ENCODE data around the gene NAT16.

NAT16 gene

DNA sequence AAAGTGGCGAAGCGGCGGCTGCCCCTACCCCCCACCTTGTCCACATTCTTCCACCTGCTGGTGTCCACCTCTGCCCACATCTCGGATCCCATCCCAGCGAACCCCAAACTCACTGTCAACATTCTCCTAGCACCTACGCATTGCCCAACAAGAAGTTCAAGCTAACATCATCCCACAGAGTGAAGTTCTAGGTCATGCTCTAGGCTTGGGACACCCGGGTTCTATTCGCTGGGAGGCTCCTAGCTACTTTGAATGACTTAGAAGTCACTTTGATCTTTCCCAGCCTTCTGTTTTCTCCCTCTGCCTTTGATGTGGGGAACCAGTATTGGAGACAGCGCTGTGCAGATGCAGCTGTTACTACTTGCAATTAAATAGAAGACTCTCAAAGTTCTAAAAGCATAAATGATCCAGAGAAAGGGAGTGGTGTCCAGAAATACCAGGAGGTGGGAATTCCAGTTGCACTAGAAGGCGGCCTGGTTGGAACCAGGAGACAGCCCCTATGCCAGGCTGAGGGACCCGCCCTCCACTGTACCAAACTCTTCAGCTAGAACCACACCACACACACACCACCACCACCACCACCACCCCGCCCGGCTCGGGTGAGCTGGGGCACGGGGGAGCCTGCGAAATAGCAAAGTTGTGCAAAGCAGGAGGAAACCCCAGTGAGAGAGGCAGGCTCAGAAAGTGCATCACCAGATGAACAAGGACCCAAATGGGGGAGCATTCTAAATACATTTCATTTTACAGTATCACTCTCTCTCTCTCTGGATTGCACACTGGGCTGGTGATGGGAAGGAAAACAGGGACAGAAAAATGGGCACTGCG is 9.3 kb downstream of the NAT16 start:
- Histone ChIP-seq H3K4me1 (ENCODE audit: control insufficient read depth, insufficient read depth, low read length) (peaks cover 35% of the 10 kb centered on the region), H3K36me3 (ENCODE audit: control insufficient read depth in 2 of 2, insufficient read depth in 2 of 2, low read length in 2 of 2) (no peaks in the 10 kb centered on the region), H3K27me3 (ENCODE audit: control insufficient read depth in 1 of 2, insufficient read depth in 2 of 2, low read length in 2 of 2) (peaks cover 87 to 97% of the 10 kb centered on the region in 2 donors), H3K27ac (ENCODE audit: low read length) (no peak overlapping the region), H3K4me3 (ENCODE audit: low read length in 2 of 2) (no peak overlapping the region), H3K9ac (ENCODE audit: low read length in 2 of 2) (no peak overlapping the region), H3K9me3 (ENCODE audit: control insufficient read depth in 2 of 2, low read length in 2 of 2) (no peaks in the 10 kb centered on the region)

DNA sequence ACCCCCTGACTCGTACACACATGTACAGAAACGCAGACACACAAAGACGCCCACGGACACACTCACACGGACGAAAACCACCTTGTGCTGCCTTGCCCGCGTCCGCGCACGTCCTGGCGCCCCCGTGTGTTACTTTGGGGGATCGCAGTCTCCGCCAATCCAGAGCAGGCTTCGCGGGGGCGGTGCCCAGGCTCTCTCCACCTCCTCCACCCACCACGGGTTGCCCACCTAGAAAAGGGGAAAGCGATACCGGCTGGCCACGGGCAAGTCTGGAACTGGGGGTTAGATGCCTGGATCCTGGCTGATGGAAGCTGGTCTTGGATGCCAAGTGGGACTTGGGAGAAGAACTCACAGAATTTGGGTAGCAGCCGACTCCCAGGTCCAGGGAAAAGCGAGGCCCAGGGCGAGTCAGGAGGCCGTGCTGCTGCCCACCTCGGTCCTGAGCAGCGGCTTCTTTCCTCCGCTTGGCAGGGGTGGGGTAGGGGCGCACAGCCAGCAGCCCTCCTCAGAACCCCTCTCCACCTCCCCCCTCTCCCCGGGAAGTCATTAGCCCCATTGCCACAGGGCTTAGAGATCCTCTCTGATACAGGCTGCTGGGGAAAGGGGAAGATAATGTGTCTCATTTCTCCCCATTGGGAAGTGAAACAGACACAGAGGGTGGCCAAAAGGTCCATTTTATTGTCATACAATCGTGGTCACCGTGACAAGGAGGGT is 10.1 kb downstream of the NAT16 start:
- peaks cover 85 to 96% of the 10 kb centered on the region in 2 donors for H3K27me3 ChIP-seq (ENCODE audit: control insufficient read depth in 1 of 2, insufficient read depth in 2 of 2, low read length in 2 of 2)
- no peak overlapping the region for H3K27ac ChIP-seq (ENCODE audit: low read length)

DNA sequence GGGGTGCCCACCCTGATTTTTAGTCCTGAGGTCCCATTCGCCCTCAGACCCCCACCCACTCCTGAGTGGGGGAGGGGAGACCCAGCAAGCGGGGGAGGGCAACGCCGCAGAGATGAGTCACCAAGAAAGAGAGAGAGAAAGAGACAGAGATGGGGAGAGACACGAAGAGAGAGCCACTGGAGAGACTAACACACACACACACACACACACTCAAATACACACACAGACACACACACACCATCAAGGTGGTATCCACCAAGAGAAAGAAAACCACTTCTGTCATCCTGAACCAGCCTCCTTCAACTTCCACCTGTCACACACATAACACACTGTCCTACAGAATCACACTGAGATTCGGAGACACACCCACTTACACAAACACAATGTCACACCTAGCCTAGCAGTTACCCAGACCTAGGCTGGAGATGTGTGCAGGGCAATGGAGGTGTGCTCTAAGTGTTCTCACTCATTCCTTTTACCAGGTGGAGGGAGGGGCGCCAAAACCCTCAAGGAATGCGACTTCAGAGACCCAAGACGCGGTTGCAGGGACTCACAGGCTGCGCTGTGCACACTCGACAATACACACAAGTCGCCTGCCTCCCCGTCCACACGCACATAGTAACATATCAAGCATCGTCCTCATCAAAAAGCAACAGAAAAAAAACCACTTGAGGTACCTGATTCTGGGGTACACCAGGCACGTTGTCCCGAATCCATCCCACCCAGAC is 10.8 kb downstream of the NAT16 start:
- no peak overlapping the region for H3K9ac ChIP-seq (ENCODE audit: low read length in 2 of 2)
- H3K9me3 ChIP-seq (ENCODE audit: control insufficient read depth in 2 of 2, low read length in 2 of 2): no peaks in the 10 kb centered on the region
- H3K27ac ChIP-seq (ENCODE audit: low read length): no peak overlapping the region
- H3K4me3 ChIP-seq (ENCODE audit: low read length in 2 of 2): peak overlapping the region in 1 of 2 donors; percentile 15
- peaks cover 88 to 97% of the 10 kb centered on the region in 2 donors for H3K27me3 ChIP-seq (ENCODE audit: control insufficient read depth in 1 of 2, insufficient read depth in 2 of 2, low read length in 2 of 2)
- H3K4me1 ChIP-seq (ENCODE audit: control insufficient read depth, insufficient read depth, low read length): peaks cover 48% of the 10 kb centered on the region
- no peaks in the 10 kb centered on the region for H3K36me3 ChIP-seq (ENCODE audit: control insufficient read depth in 2 of 2, insufficient read depth in 2 of 2, low read length in 2 of 2)

More for the DNA sequence above, 10.1 kb downstream of the NAT16 start:
- peaks cover 43% of the 10 kb centered on the region for H3K4me1 ChIP-seq (ENCODE audit: control insufficient read depth, insufficient read depth, low read length)
- no peaks in the 10 kb centered on the region for H3K36me3 ChIP-seq (ENCODE audit: control insufficient read depth in 2 of 2, insufficient read depth in 2 of 2, low read length in 2 of 2)
- H3K9ac ChIP-seq (ENCODE audit: low read length in 2 of 2): no peak overlapping the region
- peak overlapping the region in 1 of 2 donors; percentile 15 for H3K4me3 ChIP-seq (ENCODE audit: low read length in 2 of 2)
- H3K9me3 ChIP-seq (ENCODE audit: control insufficient read depth in 2 of 2, low read length in 2 of 2): no peaks in the 10 kb centered on the region

DNA sequence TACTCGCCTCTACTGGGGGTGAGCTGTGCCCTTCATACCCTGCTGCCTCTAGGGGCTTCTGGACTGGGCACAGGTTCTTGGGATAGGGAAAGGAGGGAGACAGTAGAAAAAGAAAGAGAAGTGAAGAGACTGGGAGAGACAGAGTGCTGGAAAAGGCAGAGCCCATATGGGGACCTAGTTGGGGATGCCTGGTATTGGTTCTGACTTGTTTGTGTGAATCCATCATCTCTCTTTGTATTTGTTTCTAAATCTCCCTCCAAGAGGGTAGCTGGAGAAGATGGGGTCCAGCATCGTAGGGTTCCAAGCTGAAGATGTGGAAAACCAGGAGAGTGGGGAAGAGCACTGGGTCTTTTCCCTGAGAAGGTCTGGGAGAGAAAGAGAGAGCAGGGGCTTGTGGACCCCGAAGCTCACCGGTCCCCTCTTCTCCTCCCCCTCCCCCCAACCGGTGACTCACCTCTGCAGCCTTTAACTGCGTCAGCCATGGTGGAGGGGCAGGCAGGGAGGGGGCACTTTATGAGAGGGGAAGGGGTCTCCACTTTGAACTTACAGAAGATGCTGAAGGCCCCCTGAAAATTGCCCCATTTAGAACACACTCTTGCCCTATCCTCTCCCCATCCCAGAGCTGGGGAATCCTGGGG is 11.6 kb downstream of the NAT16 start:
- Histone ChIP-seq H3K36me3 (ENCODE audit: control insufficient read depth in 2 of 2, insufficient read depth in 2 of 2, low read length in 2 of 2) (no peaks in the 10 kb centered on the region), H3K27me3 (ENCODE audit: control insufficient read depth in 1 of 2, insufficient read depth in 2 of 2, low read length in 2 of 2) (peaks cover 85 to 97% of the 10 kb centered on the region in 2 donors), H3K4me1 (ENCODE audit: control insufficient read depth, insufficient read depth, low read length) (peaks cover 53% of the 10 kb centered on the region), H3K27ac (ENCODE audit: low read length) (no peak overlapping the region), H3K9ac (ENCODE audit: low read length in 2 of 2) (no peak overlapping the region), H3K9me3 (ENCODE audit: control insufficient read depth in 2 of 2, low read length in 2 of 2) (no peaks in the 10 kb centered on the region), H3K4me3 (ENCODE audit: low read length in 2 of 2) (no peak overlapping the region)

DNA sequence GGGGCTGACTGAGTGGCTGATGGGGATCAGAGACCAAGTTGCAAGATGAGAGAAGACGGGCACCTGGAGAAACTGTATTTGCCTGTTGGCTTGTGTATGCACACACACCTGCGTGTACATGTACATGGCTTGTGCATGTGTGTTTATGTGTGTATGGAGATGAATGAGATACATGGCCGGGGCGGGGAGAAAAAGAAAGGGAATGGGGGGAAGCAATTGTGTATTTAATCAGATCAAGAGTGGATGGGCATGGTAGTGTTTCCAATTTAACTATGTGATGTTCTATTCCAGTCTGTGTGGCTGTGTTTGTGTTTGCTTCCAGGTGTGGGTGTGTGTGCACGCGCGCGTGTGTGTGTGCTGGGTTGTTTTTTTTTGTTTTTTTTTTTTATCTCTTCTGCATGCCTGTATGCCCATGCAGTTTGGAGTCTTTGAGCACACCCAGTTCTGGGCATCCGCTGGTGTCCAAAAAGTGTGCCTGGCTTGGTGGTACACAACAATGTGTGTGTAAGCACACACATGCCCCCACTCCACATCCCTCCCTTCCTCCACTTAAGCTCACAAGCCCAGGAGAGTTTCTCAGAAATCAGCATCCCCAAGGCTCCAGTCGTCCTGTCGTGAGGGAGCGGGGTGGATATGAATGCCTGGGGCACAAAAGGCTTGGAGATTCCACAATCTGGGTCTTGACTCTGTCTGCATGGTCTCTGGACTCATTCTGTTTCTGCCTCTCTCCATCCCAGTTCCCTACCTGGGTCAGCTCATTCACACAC is 12.3 kb downstream of the NAT16 start:
- Histone ChIP-seq H3K4me3 (ENCODE audit: low read length in 2 of 2) (no peak overlapping the region), H3K9me3 (ENCODE audit: control insufficient read depth in 2 of 2, low read length in 2 of 2) (no peaks in the 10 kb centered on the region), H3K4me1 (ENCODE audit: control insufficient read depth, insufficient read depth, low read length) (peaks cover 51% of the 10 kb centered on the region), H3K9ac (ENCODE audit: low read length in 2 of 2) (no peak overlapping the region), H3K27me3 (ENCODE audit: control insufficient read depth in 1 of 2, insufficient read depth in 2 of 2, low read length in 2 of 2) (peaks cover 80 to 94% of the 10 kb centered on the region in 2 donors), H3K36me3 (ENCODE audit: control insufficient read depth in 2 of 2, insufficient read depth in 2 of 2, low read length in 2 of 2) (no peaks in the 10 kb centered on the region), H3K27ac (ENCODE audit: low read length) (no peak overlapping the region)

DNA sequence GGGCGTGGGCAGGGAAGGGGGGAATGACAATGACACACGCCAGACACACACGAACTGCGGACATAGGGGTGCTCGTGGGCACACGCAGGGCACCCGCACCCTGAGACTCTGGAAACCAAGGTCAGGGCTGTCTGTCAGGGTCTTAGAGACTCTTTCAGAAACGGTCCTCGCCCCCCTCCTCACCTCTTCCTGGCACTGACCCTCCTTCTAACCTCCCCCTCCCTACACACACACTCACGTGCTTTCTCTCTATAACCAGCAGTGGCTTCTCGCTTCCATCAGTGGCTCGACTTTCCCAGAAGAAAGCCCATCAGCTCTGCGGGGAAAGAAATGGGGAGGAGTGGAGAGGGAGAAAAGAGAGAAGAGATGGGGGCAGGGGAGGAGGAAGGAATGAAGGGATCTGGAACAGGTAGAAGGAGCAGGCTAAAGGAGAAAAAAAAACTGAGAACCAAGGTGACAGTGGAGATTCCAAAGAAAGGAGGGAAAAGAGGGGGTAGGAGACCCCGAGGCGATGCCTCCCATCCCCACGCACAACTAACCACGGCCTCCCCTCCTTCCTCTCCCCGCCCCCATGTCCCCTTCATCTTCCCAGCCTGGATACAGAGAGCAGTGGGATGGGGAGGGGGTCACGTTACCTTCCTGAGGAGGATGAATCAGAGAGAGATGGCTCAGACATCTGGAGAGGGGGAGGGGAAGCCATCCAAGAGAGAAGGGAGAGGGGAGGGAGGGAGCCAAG is 13.0 kb downstream of the NAT16 start:
- no peak overlapping the region for H3K9ac ChIP-seq (ENCODE audit: low read length in 2 of 2)
- H3K4me1 ChIP-seq (ENCODE audit: control insufficient read depth, insufficient read depth, low read length): peaks cover 47% of the 10 kb centered on the region
- H3K4me3 ChIP-seq (ENCODE audit: low read length in 2 of 2): no peak overlapping the region
- H3K27me3 ChIP-seq (ENCODE audit: control insufficient read depth in 1 of 2, insufficient read depth in 2 of 2, low read length in 2 of 2): peaks cover 81 to 93% of the 10 kb centered on the region in 2 donors
- no peaks in the 10 kb centered on the region for H3K9me3 ChIP-seq (ENCODE audit: control insufficient read depth in 2 of 2, low read length in 2 of 2)
- no peaks in the 10 kb centered on the region for H3K36me3 ChIP-seq (ENCODE audit: control insufficient read depth in 2 of 2, insufficient read depth in 2 of 2, low read length in 2 of 2)
- no peak overlapping the region for H3K27ac ChIP-seq (ENCODE audit: low read length)

DNA sequence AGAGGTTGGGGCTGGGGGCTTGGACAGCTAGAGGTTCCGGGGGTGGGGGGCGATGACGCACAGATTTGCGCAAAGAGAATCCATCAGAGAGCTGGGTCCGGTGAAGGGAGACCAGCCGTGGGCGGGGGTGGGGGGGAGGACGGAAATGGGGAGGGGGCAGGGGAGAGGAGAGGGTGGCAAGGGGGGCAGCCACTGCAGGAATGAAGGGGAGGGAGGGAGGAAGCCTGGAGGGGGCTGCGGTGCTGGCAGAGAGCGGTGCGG is 13.5 kb downstream of the NAT16 start:
- Histone ChIP-seq H3K4me1 (ENCODE audit: control insufficient read depth, insufficient read depth, low read length) (peaks cover 44% of the 10 kb centered on the region), H3K36me3 (ENCODE audit: control insufficient read depth in 2 of 2, insufficient read depth in 2 of 2, low read length in 2 of 2) (no peaks in the 10 kb centered on the region), H3K27ac (ENCODE audit: low read length) (no peak overlapping the region), H3K4me3 (ENCODE audit: low read length in 2 of 2) (no peak overlapping the region), H3K27me3 (ENCODE audit: control insufficient read depth in 1 of 2, insufficient read depth in 2 of 2, low read length in 2 of 2) (peaks cover 79 to 93% of the 10 kb centered on the region in 2 donors), H3K9me3 (ENCODE audit: control insufficient read depth in 2 of 2, low read length in 2 of 2) (no peaks in the 10 kb centered on the region), H3K9ac (ENCODE audit: low read length in 2 of 2) (no peak overlapping the region)

DNA sequence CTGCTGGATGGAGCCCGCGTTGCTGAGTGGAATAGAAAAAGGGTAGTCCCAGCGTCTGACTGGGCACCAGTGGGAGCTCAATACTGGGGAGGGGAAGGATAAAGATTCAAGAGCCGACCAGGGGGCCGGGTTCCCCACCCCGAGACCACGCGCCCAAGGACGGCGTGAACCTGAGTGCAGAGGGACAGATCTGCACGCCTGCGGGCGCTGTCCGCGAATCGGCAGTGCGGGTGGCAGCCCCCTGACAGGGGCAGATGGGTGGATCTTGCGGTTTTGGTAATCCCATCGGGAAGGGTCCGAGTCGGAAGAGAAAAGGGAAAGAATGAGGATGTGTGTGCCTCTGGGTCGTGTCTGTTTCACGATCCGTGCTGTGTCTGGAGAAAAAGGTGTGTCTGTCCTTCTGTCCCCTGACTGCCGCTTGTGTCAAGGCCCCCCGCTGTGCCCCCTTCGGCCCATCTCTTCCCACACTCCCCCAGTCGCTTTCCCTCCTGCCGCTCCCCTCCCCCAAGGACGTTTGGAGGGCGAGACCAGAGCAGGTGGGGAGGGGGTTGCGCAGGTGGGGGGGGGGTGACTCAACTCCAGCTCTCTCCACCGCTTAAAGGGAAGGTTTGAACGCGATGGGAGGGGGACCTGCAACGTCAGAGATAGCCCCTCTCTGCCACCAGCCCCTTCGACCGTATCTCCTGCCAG is 14.0 kb downstream of the NAT16 start:
- Histone ChIP-seq H3K4me3 (ENCODE audit: low read length in 2 of 2) (peak overlapping the region; percentile 17 to 44), H3K9me3 (ENCODE audit: control insufficient read depth in 2 of 2, low read length in 2 of 2) (no peaks in the 10 kb centered on the region), H3K27me3 (ENCODE audit: control insufficient read depth in 1 of 2, insufficient read depth in 2 of 2, low read length in 2 of 2) (peaks cover 77 to 91% of the 10 kb centered on the region in 2 donors), H3K4me1 (ENCODE audit: control insufficient read depth, insufficient read depth, low read length) (peaks cover 42% of the 10 kb centered on the region), H3K36me3 (ENCODE audit: control insufficient read depth in 2 of 2, insufficient read depth in 2 of 2, low read length in 2 of 2) (peaks cover 0 to 2% of the 10 kb centered on the region in 2 donors), H3K27ac (ENCODE audit: low read length) (no peak overlapping the region), H3K9ac (ENCODE audit: low read length in 2 of 2) (no peak overlapping the region)

Data from stomach smooth muscle (tissue), 2 donors.